CD4-positive, alpha-beta memory T cell (primary cell): ENCODE measurements around the gene BABAM2. TPM values are rescaled to one million over a fixed set of nuclear protein-coding genes. Genes with fewer than 3 reads are reported as not detected.
A peak's percentile ranks its signal among the peaks of the same experiment; 100 is the strongest.

Experiments used
- CTCF ChIA-PET: fragments of 350-600 bp; sonication (Branson Sonifier 250); formaldehyde crosslinking; loops from one replicate; lab custom pipeline; 2021; ENCODE audit warnings: inconsistent platforms; ENCODE audit not compliant: partially characterized antibody; lab: Charles Lee
- POLR2A ChIA-PET: fragments of 350-600 bp; sonication (Branson Sonifier 250); formaldehyde crosslinking; loops from one replicate; lab custom pipeline; 2021; ENCODE audit not compliant: partially characterized antibody; lab: Charles Lee
- DNase-seq, 5 donors: peaks; one replicate each; pipeline versions ENCODE4 v3.0.0 to v3.0.0-alpha.2; 2020 to 2022; ENCODE audit warnings: mixed read lengths in 1 of 5
- H3K27ac ChIP-seq: one replicate; pipeline ENCODE4 v1.7.0; 2013; ENCODE audit warnings: low read depth, low read length
- H3K27me3 ChIP-seq: 2 replicates; pipeline ENCODE4 v1.7.0; 2013; ENCODE audit warnings: mild to moderate bottlenecking, low read length, moderate library complexity; ENCODE audit not compliant: insufficient read depth
- H3K36me3 ChIP-seq: 2 replicates; pipeline ENCODE4 v1.7.0; 2013; ENCODE audit warnings: mild to moderate bottlenecking, low read length, moderate library complexity; ENCODE audit not compliant: insufficient read depth
- H3K4me1 ChIP-seq: 2 replicates; pipeline ENCODE4 v1.7.0; 2013; ENCODE audit warnings: mild to moderate bottlenecking, low read length, moderate library complexity; ENCODE audit not compliant: insufficient read depth
- H3K4me3 ChIP-seq, 2 donors: one replicate each; pipeline ENCODE4 v1.7.0; 2013; ENCODE audit warnings: low read length in 2 of 2, mild to moderate bottlenecking in 1 of 2
- H3K9me3 ChIP-seq, 2 donors: one replicate each; pipeline ENCODE4 v1.7.0; 2013; ENCODE audit warnings: low read length in 2 of 2, control low read depth in 1 of 2; ENCODE audit not compliant: control insufficient read depth in 1 of 2
- H3K27ac Mint-ChIP-seq, 7 donors: one replicate each; pipeline ENCODE4 v1.8.0; 2020 to 2021; ENCODE audit warnings: mixed read lengths in 7 of 7, mild to moderate bottlenecking in 6 of 7, inconsistent platforms in 3 of 7, moderate library complexity in 3 of 7
- H3K27me3 Mint-ChIP-seq, 2 donors: one replicate each; pipeline ENCODE4 v1.8.0; 2020 to 2021; ENCODE audit warnings: mixed read lengths in 2 of 2
- H3K36me3 Mint-ChIP-seq, 2 donors: one replicate each; pipeline ENCODE4 v1.8.0; 2020 to 2021; ENCODE audit warnings: mixed read lengths in 2 of 2, inconsistent platforms in 1 of 2, mild to moderate bottlenecking in 1 of 2
- H3K4me1 Mint-ChIP-seq, 4 donors: one replicate each; pipeline ENCODE4 v1.8.0; 2020 to 2021; ENCODE audit warnings: mixed read lengths in 4 of 4, mild to moderate bottlenecking in 1 of 4
- H3K4me3 Mint-ChIP-seq, 8 donors: one replicate each; pipeline ENCODE4 v1.8.0; 2020 to 2021; ENCODE audit warnings: mixed read lengths in 8 of 8, mild to moderate bottlenecking in 7 of 8, moderate library complexity in 6 of 8, inconsistent platforms in 3 of 8
- H3K9me3 Mint-ChIP-seq, 8 donors: one replicate each; pipeline ENCODE4 v1.8.0; 2020 to 2021; ENCODE audit warnings: mixed read lengths in 8 of 8, mild to moderate bottlenecking in 5 of 8, inconsistent platforms in 3 of 8, moderate library complexity in 1 of 8
- intact Hi-C: fragments of 100-400 bp; cut with micrococcal nuclease; formaldehyde crosslinking; loops from one replicate; pipeline ENCODE4 v1.15.1; 2023
- polyA plus RNA-seq, 2 donors: library from polyadenylated mRNA; unstranded; fragments of 300-500 nt; fragmentation: Illumina TruSeq; gene quantifications; one replicate each; pipeline ENCODE4 v1.2.3, GENCODE V29; 2021
- total RNA-seq, 2 experiments: library from RNA; stranded (reverse); gene quantifications; one replicate each; pipeline ENCODE4 v1.2.3, GENCODE V29; 2021

BABAM2 gene
- total and polyA plus RNA-seq, 4 experiments from 2014 or later: 37.3 to 60.1 (median 48.2) TPM

DNA sequence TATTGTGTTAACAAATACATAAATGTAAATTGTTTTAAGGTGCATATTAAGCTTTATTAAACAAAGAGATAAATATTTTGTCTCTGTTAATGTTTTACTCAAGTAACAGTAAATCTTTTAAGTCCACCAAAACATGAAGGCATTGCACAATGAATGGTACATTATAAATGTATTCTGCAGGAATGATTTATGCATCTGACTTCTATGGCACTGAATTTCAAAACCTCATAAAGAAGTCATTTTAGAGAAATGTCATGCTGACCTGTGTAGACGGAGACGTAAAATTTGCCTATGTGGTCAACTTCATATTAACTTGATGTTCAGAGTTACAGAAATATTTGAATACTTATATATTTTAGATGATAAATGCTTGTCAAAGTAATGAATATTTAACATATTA is 194.7 kb downstream of the BABAM2 start:
- Mint-ChIP-seq H3K27me3 (no peaks in the 10 kb centered on the region), H3K4me1 (peaks cover 13 to 26% (median 20%) of the 10 kb centered on the region in 4 donors), H3K9me3 (no peaks in the 10 kb centered on the region), H3K4me3 (no peak overlapping the region), H3K27ac (peak overlapping the region in 1 of 7 donors; percentile 16), H3K36me3 (peaks cover 0 to 4% of the 10 kb centered on the region in 2 donors)
- H3K4me1 ChIP-seq: peaks cover 9% of the 10 kb centered on the region
- intact Hi-C loops: no loop called here
- H3K27me3 ChIP-seq: no peaks in the 10 kb centered on the region
- no peak overlapping the region for H3K27ac ChIP-seq
- no peak for DNase-seq
- ChIA-PET CTCF (interaction anchor here (0.6 kb wide), 1 partner anchor 174 kb away, joined by 3 read pairs; no protein-coding TSS in a partner anchor), POLR2A (no interaction called here)
- H3K9me3 ChIP-seq: no peaks in the 10 kb centered on the region
- no peak overlapping the region for H3K4me3 ChIP-seq
- H3K36me3 ChIP-seq: no peaks in the 10 kb centered on the region

DNA sequence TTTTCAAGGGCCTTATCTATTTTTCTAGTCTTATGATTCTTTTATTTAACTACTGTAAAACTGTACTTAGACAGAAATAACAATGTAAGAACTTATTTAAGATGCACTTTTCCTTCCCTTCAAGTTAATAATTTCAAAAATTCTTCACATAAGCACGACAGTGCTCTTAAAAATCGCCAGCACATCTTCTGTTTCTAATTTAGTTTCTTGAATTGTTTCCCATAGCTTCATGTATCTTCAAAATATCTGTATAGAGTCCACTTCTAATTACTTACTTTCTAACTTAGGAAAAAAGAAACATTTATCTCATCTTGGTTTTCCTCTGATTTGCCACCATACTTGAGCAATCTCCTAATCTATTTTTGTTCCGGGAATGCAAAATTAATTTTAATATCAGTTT is 196.1 kb downstream of the BABAM2 start:
- Mint-ChIP-seq H3K36me3 (peaks cover 0 to 13% of the 10 kb centered on the region in 2 donors), H3K27ac (no peak overlapping the region), H3K27me3 (no peaks in the 10 kb centered on the region), H3K9me3 (no peaks in the 10 kb centered on the region), H3K4me1 (peaks cover 4 to 15% (median 8%) of the 10 kb centered on the region in 4 donors), H3K4me3 (no peak overlapping the region)
- no peaks in the 10 kb centered on the region for H3K9me3 ChIP-seq
- POLR2A ChIA-PET: no interaction called here
- H3K36me3 ChIP-seq: no peaks in the 10 kb centered on the region
- no peak overlapping the region for H3K27ac ChIP-seq
- peaks cover 7% of the 10 kb centered on the region for H3K4me1 ChIP-seq
- DNase-seq: no peak
- CTCF ChIA-PET: no interaction called here
- no peaks in the 10 kb centered on the region for H3K27me3 ChIP-seq
- H3K4me3 ChIP-seq: no peak overlapping the region
- intact Hi-C loops: no loop called here

DNA sequence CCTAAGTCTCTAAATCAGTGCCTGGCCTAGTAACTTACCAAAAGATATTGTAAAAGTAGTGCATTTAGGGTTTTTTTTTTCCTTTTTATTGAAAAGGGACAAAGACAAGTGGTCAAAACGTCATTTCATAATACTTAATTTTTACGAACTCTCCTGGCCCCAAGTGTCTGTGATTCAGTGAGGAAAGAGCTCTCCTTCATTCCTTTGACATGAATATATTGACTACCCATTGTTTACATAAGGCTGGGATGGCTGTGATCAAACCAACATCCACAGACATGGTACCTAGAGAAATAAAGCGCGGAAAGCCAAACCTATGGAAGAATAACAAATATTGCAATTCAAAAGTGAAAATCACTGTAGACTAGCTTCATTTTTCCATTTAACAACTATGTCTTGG is 198.4 kb downstream of the BABAM2 start:
- H3K27ac Mint-ChIP-seq: no peak overlapping the region
- Histone ChIP-seq H3K4me1 (no peaks in the 10 kb centered on the region), H3K27me3 (no peaks in the 10 kb centered on the region), H3K4me3 (no peak overlapping the region), H3K9me3 (no peaks in the 10 kb centered on the region), H3K27ac (no peak overlapping the region), H3K36me3 (no peaks in the 10 kb centered on the region)
- no peaks in the 10 kb centered on the region for H3K27me3 Mint-ChIP-seq
- no peak for DNase-seq
- ChIA-PET POLR2A (no interaction called here), CTCF (no interaction called here)
- no peak overlapping the region for H3K4me3 Mint-ChIP-seq
- H3K36me3 Mint-ChIP-seq: peaks cover 0 to 13% of the 10 kb centered on the region in 2 donors
- H3K4me1 Mint-ChIP-seq: no peaks in the 10 kb centered on the region
- intact Hi-C loops: no loop called here
- no peaks in the 10 kb centered on the region for H3K9me3 Mint-ChIP-seq

DNA sequence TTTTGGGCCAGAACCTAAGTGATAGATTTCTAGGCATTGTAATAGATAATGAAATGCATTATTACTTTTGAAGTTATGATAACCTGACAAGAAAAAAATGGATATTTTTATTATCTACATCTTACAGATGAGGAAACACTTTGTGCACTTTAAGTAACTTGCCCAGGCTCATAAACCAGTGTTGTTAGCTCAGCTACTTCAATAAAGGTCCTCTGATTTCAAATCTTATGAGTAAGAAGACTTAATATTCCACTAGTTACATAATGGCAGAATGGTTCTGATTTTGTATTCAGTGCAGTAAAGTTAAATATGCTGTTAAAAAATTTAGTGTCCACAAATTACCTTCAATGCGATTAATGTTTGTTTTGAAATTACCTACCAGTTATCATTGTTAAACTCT is 199.0 kb downstream of the BABAM2 start:
- Histone ChIP-seq H3K36me3 (no peaks in the 10 kb centered on the region), H3K27me3 (no peaks in the 10 kb centered on the region), H3K27ac (no peak overlapping the region), H3K4me1 (no peaks in the 10 kb centered on the region), H3K9me3 (no peaks in the 10 kb centered on the region), H3K4me3 (no peak overlapping the region)
- POLR2A ChIA-PET: no interaction called here
- Mint-ChIP-seq H3K36me3 (peaks cover 0 to 13% of the 10 kb centered on the region in 2 donors), H3K27me3 (no peaks in the 10 kb centered on the region), H3K4me3 (no peak overlapping the region), H3K27ac (no peak overlapping the region), H3K4me1 (no peaks in the 10 kb centered on the region), H3K9me3 (no peaks in the 10 kb centered on the region)
- intact Hi-C loops: no loop called here
- no peak for DNase-seq
- CTCF ChIA-PET: no interaction called here

DNA sequence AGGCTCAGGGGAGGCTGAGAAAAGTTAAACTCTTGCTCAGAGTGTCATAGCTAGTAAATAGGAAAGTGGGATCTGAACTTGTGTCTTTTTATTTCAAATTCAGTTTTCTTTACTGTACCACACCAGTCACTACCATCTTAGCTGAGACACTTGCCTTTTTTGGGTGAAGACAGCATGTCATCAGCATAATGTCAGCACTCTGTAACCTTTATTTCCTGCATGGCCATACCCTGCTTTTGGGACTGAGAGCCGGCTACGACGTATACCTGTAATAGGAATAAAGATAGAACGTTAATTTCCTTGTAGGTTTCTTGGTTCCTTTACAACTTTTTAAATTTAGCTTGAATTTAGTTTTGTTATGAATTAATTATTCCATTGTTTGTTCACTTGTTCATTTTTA is 202.8 kb downstream of the BABAM2 start:
- Histone ChIP-seq H3K4me3 (no peak overlapping the region), H3K36me3 (no peaks in the 10 kb centered on the region), H3K4me1 (no peaks in the 10 kb centered on the region), H3K27ac (no peak overlapping the region), H3K9me3 (no peaks in the 10 kb centered on the region), H3K27me3 (no peaks in the 10 kb centered on the region)
- POLR2A ChIA-PET: no interaction called here
- Mint-ChIP-seq H3K36me3 (peaks cover 0 to 9% of the 10 kb centered on the region in 2 donors), H3K4me3 (no peak overlapping the region), H3K27me3 (no peaks in the 10 kb centered on the region), H3K4me1 (no peaks in the 10 kb centered on the region), H3K27ac (no peak overlapping the region), H3K9me3 (no peaks in the 10 kb centered on the region)
- CTCF ChIA-PET: no interaction called here
- intact Hi-C loops: no loop called here
- DNase-seq: no peak

DNA sequence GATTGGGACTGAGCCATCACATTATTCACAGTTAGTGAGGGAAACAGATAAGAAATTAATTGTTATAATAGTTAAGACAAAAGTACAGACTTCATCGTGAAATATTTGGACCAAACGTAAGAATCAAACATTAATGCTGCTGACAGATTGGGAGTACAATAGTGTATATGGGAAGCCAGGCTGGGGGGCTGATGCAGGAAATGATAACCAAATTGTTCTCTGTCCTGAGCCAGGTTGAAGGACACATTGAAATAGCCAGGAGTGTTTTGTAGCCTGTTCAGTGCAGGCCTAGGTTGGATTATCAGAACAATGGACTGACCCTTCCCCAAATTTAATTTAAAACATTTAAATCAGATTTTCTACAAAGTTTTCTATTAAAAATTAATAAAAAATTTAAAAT is 203.2 kb downstream of the BABAM2 start:
- H3K36me3 Mint-ChIP-seq: peaks cover 0 to 9% of the 10 kb centered on the region in 2 donors
- no peak overlapping the region for H3K27ac Mint-ChIP-seq
- CTCF ChIA-PET: no interaction called here
- H3K9me3 Mint-ChIP-seq: no peaks in the 10 kb centered on the region
- no peak overlapping the region for H3K4me3 ChIP-seq
- no peaks in the 10 kb centered on the region for H3K27me3 ChIP-seq
- H3K27me3 Mint-ChIP-seq: no peaks in the 10 kb centered on the region
- no peak overlapping the region for H3K27ac ChIP-seq
- POLR2A ChIA-PET: no interaction called here
- intact Hi-C loops: no loop called here
- no peaks in the 10 kb centered on the region for H3K9me3 ChIP-seq
- no peaks in the 10 kb centered on the region for H3K36me3 ChIP-seq
- no peaks in the 10 kb centered on the region for H3K4me1 Mint-ChIP-seq
- H3K4me1 ChIP-seq: no peaks in the 10 kb centered on the region
- H3K4me3 Mint-ChIP-seq: no peak overlapping the region
- no peak for DNase-seq

DNA sequence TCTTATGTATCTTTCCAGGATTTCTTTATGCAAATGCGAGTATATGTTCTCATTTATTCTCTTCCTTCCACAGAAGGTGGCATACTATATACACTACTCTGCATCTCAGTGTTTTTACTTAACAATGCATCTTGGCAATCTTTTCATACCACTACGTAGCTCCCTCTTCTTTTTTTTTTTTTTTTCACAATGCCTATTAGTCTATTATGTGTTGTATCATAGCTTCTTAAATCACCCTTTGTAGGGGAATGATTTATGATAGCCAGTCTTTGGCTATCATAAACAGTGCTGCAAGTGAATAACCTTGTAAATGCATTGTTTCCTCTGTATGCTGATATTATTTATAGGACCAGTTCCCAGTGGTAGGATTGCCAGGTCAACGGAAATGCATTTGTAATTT is 204.2 kb downstream of the BABAM2 start:
- POLR2A ChIA-PET: no interaction called here
- intact Hi-C loops: no loop called here
- Histone ChIP-seq H3K4me1 (no peaks in the 10 kb centered on the region), H3K9me3 (no peaks in the 10 kb centered on the region), H3K27me3 (no peaks in the 10 kb centered on the region), H3K27ac (no peak overlapping the region), H3K36me3 (no peaks in the 10 kb centered on the region), H3K4me3 (no peak overlapping the region)
- H3K4me3 Mint-ChIP-seq: no peak overlapping the region
- no peaks in the 10 kb centered on the region for H3K27me3 Mint-ChIP-seq
- DNase-seq: no peak
- peak overlapping the region in 1 of 7 donors; percentile 5 for H3K27ac Mint-ChIP-seq
- H3K36me3 Mint-ChIP-seq: peaks cover 0 to 9% of the 10 kb centered on the region in 2 donors
- CTCF ChIA-PET: interaction anchor here (0.6 kb wide), 1 partner anchor 379 kb away, joined by 3 read pairs; no protein-coding TSS in a partner anchor
- no peaks in the 10 kb centered on the region for H3K9me3 Mint-ChIP-seq
- no peaks in the 10 kb centered on the region for H3K4me1 Mint-ChIP-seq

DNA sequence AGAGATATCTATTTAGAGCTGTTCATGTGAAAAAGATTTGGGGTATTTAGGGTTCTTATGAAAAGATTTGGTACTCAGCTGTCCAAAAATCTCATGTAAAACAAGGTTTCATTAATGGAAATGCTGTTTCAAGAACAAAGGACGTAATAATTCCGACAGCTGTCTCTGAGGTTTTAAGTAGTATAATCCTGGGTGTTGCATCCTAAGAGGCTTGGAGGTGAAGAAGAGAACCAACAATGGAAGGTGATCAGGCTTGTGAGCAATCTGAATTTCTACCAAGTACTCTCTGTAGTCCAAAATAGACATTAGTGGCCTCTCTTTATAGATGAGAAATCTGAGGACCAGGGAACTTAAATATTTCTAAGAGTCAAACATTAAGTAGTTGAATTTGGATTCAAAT is 205.1 kb downstream of the BABAM2 start:
- intact Hi-C loops: no loop called here
- H3K27ac ChIP-seq: no peak overlapping the region
- H3K36me3 ChIP-seq: no peaks in the 10 kb centered on the region
- no peak for DNase-seq
- Mint-ChIP-seq H3K27ac (no peak overlapping the region), H3K4me1 (peaks cover 0 to 1% (median 0%) of the 10 kb centered on the region in 4 donors), H3K27me3 (no peaks in the 10 kb centered on the region), H3K36me3 (peaks cover 0 to 9% of the 10 kb centered on the region in 2 donors), H3K9me3 (peaks cover 0 to 1% (median 0%) of the 10 kb centered on the region in 8 donors), H3K4me3 (no peak overlapping the region)
- POLR2A ChIA-PET: no interaction called here
- CTCF ChIA-PET: no interaction called here
- no peaks in the 10 kb centered on the region for H3K9me3 ChIP-seq
- no peaks in the 10 kb centered on the region for H3K27me3 ChIP-seq
- no peak overlapping the region for H3K4me3 ChIP-seq
- H3K4me1 ChIP-seq: no peaks in the 10 kb centered on the region
